A673 (cell line): Measurements from ENCODE around the gene FRMD6. TPM values are rescaled to one million over a fixed set of nuclear protein-coding genes. Genes with fewer than 3 reads are reported as not detected.
A peak's percentile ranks its signal among the peaks of the same experiment; 100 is the strongest.

Source experiments
- BruUV-seq: library from RNA; stranded (reverse); fragments of 400-500 nt; replicated peaks from 2 replicates; lab custom pipeline; 2021; lab: Mats Ljungman, UMichigan
- CTCF ChIA-PET: fragments of 300-600 bp; sonication (Branson Sonifier 250); formaldehyde crosslinking; loops from one replicate; lab custom pipeline; 2022; ENCODE audit warnings: antibody characterized with exemption; lab: Charles Lee
- POLR2A ChIA-PET: fragments of 300-600 bp; sonication (Branson Sonifier 250); formaldehyde crosslinking; loops from one replicate; lab custom pipeline; 2022; ENCODE audit warnings: antibody characterized with exemption; ENCODE audit not compliant: low non-redundant PET; lab: Charles Lee
- DNase-seq: peaks from one replicate; pipeline ENCODE4 v3.0.0-alpha.2; 2015; ENCODE audit warnings: low spot score
- H3K27ac ChIP-seq: fragments of 200-600 bp; sonication (generic); 2 replicates; pipeline ENCODE4 v1.5.1; 2016; ENCODE audit warnings: mixed run types, low read depth, mild to moderate bottlenecking, mixed read lengths, antibody characterized with exemption, low read length; ENCODE audit not compliant: poor library complexity, severe bottlenecking
- H3K27me3 ChIP-seq: fragments of 200-600 bp; sonication (generic); replicated peaks from 2 replicates; pipeline ENCODE4 v1.6.1; 2017; ENCODE audit warnings: mixed run types, low read depth, mild to moderate bottlenecking, mixed read lengths, antibody characterized with exemption, low read length; ENCODE audit not compliant: insufficient read depth, poor library complexity
- H3K36me3 ChIP-seq: fragments of 200-600 bp; sonication (generic); 2 replicates; pipeline ENCODE4 v1.6.1; 2016; ENCODE audit warnings: mixed run types, mild to moderate bottlenecking, mixed read lengths, antibody characterized with exemption, low read length; ENCODE audit not compliant: insufficient read depth, poor library complexity, severe bottlenecking
- H3K4me1 ChIP-seq: fragments of 200-600 bp; sonication (generic); 2 replicates; pipeline ENCODE4 v1.6.1; 2017; ENCODE audit warnings: mixed run types, mild to moderate bottlenecking, mixed read lengths, antibody characterized with exemption, low read length; ENCODE audit not compliant: insufficient read depth, poor library complexity, severe bottlenecking
- H3K4me3 ChIP-seq: fragments of 200-600 bp; sonication (generic); 2 replicates; pipeline ENCODE4 v1.5.1; 2016; ENCODE audit warnings: low read depth, mixed run types, mild to moderate bottlenecking, mixed read lengths, low read length; ENCODE audit not compliant: poor library complexity, severe bottlenecking
- H3K9me3 ChIP-seq: fragments of 200-600 bp; sonication (generic); 2 replicates; pipeline ENCODE4 v1.6.1; 2016; ENCODE audit warnings: mixed run types, low read depth, mild to moderate bottlenecking, mixed read lengths, antibody characterized with exemption, low read length; ENCODE audit not compliant: poor library complexity, severe bottlenecking
- EZH2 ChIP-seq: fragments of 200-600 bp; sonication (generic); IDR thresholded peaks from 2 replicates; pipeline ENCODE4 v1.6.1; 2017; ENCODE audit warnings: borderline replicate concordance, low read depth, mild to moderate bottlenecking, mixed read lengths, antibody characterized with exemption, low read length; ENCODE audit not compliant: poor library complexity, severe bottlenecking
- intact Hi-C: fragments of 100-400 bp; cut with micrococcal nuclease; formaldehyde crosslinking; loops from one replicate; pipeline ENCODE4 v1.10.0; 2022; ENCODE audit not compliant: unreplicated experiment
- total RNA-seq: library from RNA; stranded (reverse); gene quantifications from 2 replicates; pipeline ENCODE4 v1.2.3, GENCODE V29; 2021
- TF ChIP-seq, protein P1 (sequence below): fragments of 300-800, 200-600 bp; sonication (generic); conservative IDR thresholded peaks from 2 replicates; pipeline ENCODE4 v1.5.1; 2017; ENCODE audit warnings: low read depth, mild to moderate bottlenecking, antibody characterized with exemption, low read length, moderate library complexity, mixed read lengths

FRMD6 gene
- total RNA-seq, 1 experiment from 2014 or later = 27.6 TPM

DNA sequence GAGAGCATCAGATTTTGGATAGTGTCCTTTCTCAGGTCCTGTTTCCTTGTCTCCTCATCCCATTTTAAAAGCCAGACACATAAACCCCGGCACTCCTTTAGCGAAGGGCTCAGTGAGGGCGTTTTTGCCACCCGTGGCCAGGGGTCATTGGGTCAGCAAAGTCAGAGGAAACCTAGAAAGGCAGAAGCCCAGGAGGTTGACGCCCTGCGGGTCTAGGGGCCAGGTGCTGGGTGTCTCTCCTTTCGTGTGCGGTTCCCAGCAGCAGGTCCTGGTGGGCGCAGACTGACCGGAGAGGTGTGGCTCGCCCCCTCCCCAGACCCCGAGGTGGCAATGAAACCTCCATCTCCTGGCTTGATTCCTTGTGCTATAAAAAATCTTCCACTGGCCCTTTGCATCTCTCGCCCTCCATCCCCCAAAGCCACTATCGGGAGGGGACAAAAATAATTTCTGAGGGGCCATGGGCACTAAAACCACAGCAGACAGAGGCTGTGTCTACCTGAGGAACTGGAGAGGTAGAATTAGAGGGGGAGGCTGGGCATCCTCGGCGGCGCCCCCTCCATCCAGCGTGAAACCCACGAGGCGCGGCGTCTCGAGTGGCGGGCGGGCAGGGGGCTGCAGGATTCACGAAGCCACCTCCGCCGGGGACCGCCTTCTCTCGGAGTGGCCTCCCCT is 858 bp upstream of the FRMD6 start:
- H3K4me3 ChIP-seq = peak overlapping the region; percentile 95
- no peaks in the 10 kb centered on the region for H3K27me3 ChIP-seq
- H3K9me3 ChIP-seq = no peaks in the 10 kb centered on the region
- TF ChIP-seq, protein P1, sequence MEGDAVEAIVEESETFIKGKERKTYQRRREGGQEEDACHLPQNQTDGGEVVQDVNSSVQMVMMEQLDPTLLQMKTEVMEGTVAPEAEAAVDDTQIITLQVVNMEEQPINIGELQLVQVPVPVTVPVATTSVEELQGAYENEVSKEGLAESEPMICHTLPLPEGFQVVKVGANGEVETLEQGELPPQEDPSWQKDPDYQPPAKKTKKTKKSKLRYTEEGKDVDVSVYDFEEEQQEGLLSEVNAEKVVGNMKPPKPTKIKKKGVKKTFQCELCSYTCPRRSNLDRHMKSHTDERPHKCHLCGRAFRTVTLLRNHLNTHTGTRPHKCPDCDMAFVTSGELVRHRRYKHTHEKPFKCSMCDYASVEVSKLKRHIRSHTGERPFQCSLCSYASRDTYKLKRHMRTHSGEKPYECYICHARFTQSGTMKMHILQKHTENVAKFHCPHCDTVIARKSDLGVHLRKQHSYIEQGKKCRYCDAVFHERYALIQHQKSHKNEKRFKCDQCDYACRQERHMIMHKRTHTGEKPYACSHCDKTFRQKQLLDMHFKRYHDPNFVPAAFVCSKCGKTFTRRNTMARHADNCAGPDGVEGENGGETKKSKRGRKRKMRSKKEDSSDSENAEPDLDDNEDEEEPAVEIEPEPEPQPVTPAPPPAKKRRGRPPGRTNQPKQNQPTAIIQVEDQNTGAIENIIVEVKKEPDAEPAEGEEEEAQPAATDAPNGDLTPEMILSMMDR = no peak
- no peak for TF ChIP-seq EZH2
- no peaks in the 10 kb centered on the region for H3K36me3 ChIP-seq
- H3K4me1 ChIP-seq = peaks cover 29% of the 10 kb centered on the region
- DNase-seq = no peak
- POLR2A ChIA-PET = no interaction called here
- intact Hi-C loops = loop anchor here (5.0 kb wide), 1 partner anchor 369 kb away; no protein-coding TSS in a partner anchor
- peak overlapping the region; percentile 95 for H3K27ac ChIP-seq
- CTCF ChIA-PET = interaction anchor here (0.6 to 2.6 kb wide), 8 partner anchors 14 to 1185 kb away, joined by 3 to 11 read pairs (median 6); no protein-coding TSS in a partner anchor
- BruUV-seq = no TSS peak

DNA sequence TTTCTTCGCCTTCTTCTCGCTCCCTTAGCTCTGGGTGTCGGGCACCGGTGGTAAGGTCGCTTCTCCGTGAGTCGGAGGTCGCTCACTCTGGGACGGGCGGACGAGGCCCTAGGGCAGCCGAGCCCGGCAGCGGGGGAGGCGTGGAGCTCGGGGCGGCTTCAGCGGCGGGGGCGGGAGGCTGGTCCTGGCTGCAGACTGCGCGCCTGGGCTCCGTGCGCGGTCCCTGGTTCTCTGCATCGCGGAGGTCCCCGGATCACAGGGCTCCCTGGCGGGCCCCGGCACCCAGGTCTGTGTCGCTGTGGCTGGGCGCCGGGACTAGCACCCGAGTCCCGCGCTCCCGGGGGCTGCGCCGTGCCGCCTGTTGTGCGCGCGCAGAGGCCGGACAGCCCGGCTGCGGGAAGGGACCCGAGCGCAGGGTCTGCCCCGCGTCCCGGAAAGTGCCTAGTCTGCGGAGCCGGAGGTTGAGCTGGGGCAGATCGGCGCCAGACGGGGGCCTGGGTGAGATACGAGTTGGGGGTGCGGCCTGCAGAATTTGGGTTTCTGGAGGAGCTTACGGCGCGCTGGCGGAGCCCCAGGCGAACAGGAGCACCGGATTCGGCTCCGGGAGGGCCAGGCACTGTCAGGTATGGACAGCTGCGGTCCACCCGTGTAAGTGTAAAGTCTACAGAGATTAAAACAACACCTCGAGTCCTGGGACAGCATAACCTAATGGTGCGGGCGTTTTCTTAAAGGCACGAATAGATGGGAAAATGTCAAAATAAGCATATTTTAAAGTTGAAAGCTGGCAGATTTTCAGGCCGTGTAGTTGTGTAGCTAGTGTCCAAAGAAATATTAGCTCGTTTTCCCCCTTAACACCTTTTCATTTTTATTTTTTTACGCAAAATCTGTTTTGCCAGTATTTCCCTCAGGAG is 713 bp downstream of the FRMD6 start:
- POLR2A ChIA-PET = interaction anchor here (0.7 kb wide), 1 partner anchor 892 kb away, joined by 3 read pairs; no protein-coding TSS in a partner anchor
- peak overlapping the region; percentile 89 for H3K27ac ChIP-seq

More for the DNA sequence above, 713 bp downstream of the FRMD6 start:
- no TSS peak for BruUV-seq
- Histone ChIP-seq H3K27me3 (no peaks in the 10 kb centered on the region), H3K9me3 (no peaks in the 10 kb centered on the region), H3K36me3 (no peaks in the 10 kb centered on the region), H3K4me3 (peak overlapping the region; percentile 95), H3K4me1 (peaks cover 28% of the 10 kb centered on the region)
- intact Hi-C loops = loop anchor here (2.0 to 5.0 kb wide), 2 partner anchors 124 to 370 kb away; no protein-coding TSS in a partner anchor
- no peak for DNase-seq
- CTCF ChIA-PET = interaction anchor here (0.6 to 2.6 kb wide), 7 partner anchors 98 to 371 kb away, joined by 3 to 11 read pairs (median 6); no protein-coding TSS in a partner anchor
- TF ChIP-seq, protein P1 = 0 out of 2 replicates have a peak, but pooled peaks have one; percentile 5
- TF ChIP-seq EZH2 = no peak
